ENCODE measurements around the gene ZNHIT6.

DNA sequence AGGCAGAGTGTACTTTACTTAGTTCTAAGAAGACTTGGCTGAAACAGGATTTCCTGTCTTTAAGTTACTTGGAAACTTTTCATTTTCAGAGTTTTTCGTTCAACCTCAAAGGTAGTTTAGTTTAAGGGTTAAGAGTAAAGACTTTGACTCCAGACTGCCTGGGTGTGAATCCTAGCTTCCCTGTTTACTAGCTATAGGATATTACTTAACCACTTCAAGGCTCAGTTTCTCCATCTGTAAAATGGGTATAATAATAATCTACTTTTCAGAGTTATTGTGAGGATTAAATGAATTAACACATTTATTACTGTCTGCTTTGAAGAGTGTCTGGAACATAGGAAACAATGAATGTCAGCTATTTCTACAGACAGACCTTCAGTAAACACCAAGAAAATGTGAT, 30.0 kb downstream of the ZNHIT6 start:
- TF ChIP-seq, protein P1, sequence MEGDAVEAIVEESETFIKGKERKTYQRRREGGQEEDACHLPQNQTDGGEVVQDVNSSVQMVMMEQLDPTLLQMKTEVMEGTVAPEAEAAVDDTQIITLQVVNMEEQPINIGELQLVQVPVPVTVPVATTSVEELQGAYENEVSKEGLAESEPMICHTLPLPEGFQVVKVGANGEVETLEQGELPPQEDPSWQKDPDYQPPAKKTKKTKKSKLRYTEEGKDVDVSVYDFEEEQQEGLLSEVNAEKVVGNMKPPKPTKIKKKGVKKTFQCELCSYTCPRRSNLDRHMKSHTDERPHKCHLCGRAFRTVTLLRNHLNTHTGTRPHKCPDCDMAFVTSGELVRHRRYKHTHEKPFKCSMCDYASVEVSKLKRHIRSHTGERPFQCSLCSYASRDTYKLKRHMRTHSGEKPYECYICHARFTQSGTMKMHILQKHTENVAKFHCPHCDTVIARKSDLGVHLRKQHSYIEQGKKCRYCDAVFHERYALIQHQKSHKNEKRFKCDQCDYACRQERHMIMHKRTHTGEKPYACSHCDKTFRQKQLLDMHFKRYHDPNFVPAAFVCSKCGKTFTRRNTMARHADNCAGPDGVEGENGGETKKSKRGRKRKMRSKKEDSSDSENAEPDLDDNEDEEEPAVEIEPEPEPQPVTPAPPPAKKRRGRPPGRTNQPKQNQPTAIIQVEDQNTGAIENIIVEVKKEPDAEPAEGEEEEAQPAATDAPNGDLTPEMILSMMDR (IDR thresholded peaks at IDR 0.05), result no peak
- no peak for TF ChIP-seq EZH2 (IDR thresholded peaks at IDR 0.05; ENCODE audit: borderline replicate concordance, insufficient read depth, low read depth, low read length, poor library complexity, severe bottlenecking)

Data from B cell (primary cell).